IPS-18c (cell line): ENCODE data around the gene DGKB.

ENCODE experiments used
- H3K4me3 ChIP-seq: 2 replicates; pipeline ENCODE4 v1.7.0; 2013; ENCODE audit warnings: low read depth, mild to moderate bottlenecking, low read length, moderate library complexity; ENCODE audit not compliant: insufficient read depth
- H3K9me3 ChIP-seq: one replicate; pipeline ENCODE4 v1.6.1; 2013; ENCODE audit warnings: mild to moderate bottlenecking, low read length, moderate library complexity; ENCODE audit not compliant: control insufficient read depth, insufficient read depth

Gene DGKB

GRCh38 chr7:14836571-14837189 lies 65.9 kb downstream of the DGKB start:
- no peak overlapping the region for H3K4me3 ChIP-seq
- H3K9me3 ChIP-seq = no peaks in the 10 kb centered on the region

- H3K4me3 ChIP-seq = no peak overlapping the region
- H3K9me3 ChIP-seq = no peaks in the 10 kb centered on the region
Measured at GRCh38 chr7:14836006-14836405, 66.5 kb downstream of the DGKB start.

- Histone ChIP-seq H3K9me3 (no peaks in the 10 kb centered on the region), H3K4me3 (no peak overlapping the region)
Measured at GRCh38 chr7:14835384-14835783, 67.2 kb downstream of the DGKB start.

- H3K9me3 ChIP-seq = no peaks in the 10 kb centered on the region
- no peak overlapping the region for H3K4me3 ChIP-seq
Measured at GRCh38 chr7:14834883-14835282, 67.7 kb downstream of the DGKB start.

- H3K4me3 ChIP-seq = no peak overlapping the region
- no peaks in the 10 kb centered on the region for H3K9me3 ChIP-seq
Measured at GRCh38 chr7:14834456-14834855, 68.1 kb downstream of the DGKB start.

GRCh38 chr7:14833707-14834106 lies 68.8 kb downstream of the DGKB start:
- no peaks in the 10 kb centered on the region for H3K9me3 ChIP-seq
- no peak overlapping the region for H3K4me3 ChIP-seq

- H3K4me3 ChIP-seq = no peak overlapping the region
- H3K9me3 ChIP-seq = no peaks in the 10 kb centered on the region
Measured at GRCh38 chr7:14828053-14828452, 74.5 kb downstream of the DGKB start.

GRCh38 chr7:14826426-14826825 lies 76.1 kb downstream of the DGKB start:
- Histone ChIP-seq H3K4me3 (no peak overlapping the region), H3K9me3 (no peaks in the 10 kb centered on the region)

GRCh38 chr7:14825912-14826311 lies 76.6 kb downstream of the DGKB start:
- H3K4me3 ChIP-seq = no peak overlapping the region
- H3K9me3 ChIP-seq = no peaks in the 10 kb centered on the region

- Histone ChIP-seq H3K4me3 (no peak overlapping the region), H3K9me3 (no peaks in the 10 kb centered on the region)
Measured at GRCh38 chr7:14822481-14822854, 80.1 kb downstream of the DGKB start.

- H3K4me3 ChIP-seq = no peak overlapping the region
Measured at GRCh38 chr7:14821757-14822480, 80.6 kb downstream of the DGKB start.

GRCh38 chr7:14818871-14819270 lies 83.7 kb downstream of the DGKB start:
- Histone ChIP-seq H3K9me3 (no peaks in the 10 kb centered on the region), H3K4me3 (no peak overlapping the region)

More at GRCh38 chr7:14821757-14822480, 80.6 kb downstream of the DGKB start:
- H3K9me3 ChIP-seq = no peaks in the 10 kb centered on the region

- Histone ChIP-seq H3K4me3 (no peak overlapping the region), H3K9me3 (no peaks in the 10 kb centered on the region)
Measured at GRCh38 chr7:14817829-14818614, 84.5 kb downstream of the DGKB start.

GRCh38 chr7:14807507-14807906 lies 95.0 kb downstream of the DGKB start:
- no peak overlapping the region for H3K4me3 ChIP-seq
- H3K9me3 ChIP-seq = no peaks in the 10 kb centered on the region

- Histone ChIP-seq H3K9me3 (no peaks in the 10 kb centered on the region), H3K4me3 (no peak overlapping the region)
Measured at GRCh38 chr7:14806891-14807290, 95.7 kb downstream of the DGKB start.

GRCh38 chr7:14805105-14805719 lies 97.3 kb downstream of the DGKB start:
- Histone ChIP-seq H3K4me3 (no peak overlapping the region), H3K9me3 (no peaks in the 10 kb centered on the region)

GRCh38 chr7:14800664-14801063 lies 101.9 kb downstream of the DGKB start:
- Histone ChIP-seq H3K4me3 (no peak overlapping the region), H3K9me3 (no peaks in the 10 kb centered on the region)

- Histone ChIP-seq H3K9me3 (no peaks in the 10 kb centered on the region), H3K4me3 (no peak overlapping the region)
Measured at GRCh38 chr7:14793151-14793550, 109.4 kb downstream of the DGKB start.
